HG02943 (cell line): ENCODE measurements around the gene TRAPPC6A.

Experiments used
- ATAC-seq: cut with Tn5 transposase; IDR thresholded peaks from one replicate; pipeline ENCODE4 v1.9.1; 2021; ENCODE audit warnings: mild to moderate bottlenecking, low read depth, moderate library complexity; ENCODE audit not compliant: unreplicated experiment

The TRAPPC6A gene

DNA sequence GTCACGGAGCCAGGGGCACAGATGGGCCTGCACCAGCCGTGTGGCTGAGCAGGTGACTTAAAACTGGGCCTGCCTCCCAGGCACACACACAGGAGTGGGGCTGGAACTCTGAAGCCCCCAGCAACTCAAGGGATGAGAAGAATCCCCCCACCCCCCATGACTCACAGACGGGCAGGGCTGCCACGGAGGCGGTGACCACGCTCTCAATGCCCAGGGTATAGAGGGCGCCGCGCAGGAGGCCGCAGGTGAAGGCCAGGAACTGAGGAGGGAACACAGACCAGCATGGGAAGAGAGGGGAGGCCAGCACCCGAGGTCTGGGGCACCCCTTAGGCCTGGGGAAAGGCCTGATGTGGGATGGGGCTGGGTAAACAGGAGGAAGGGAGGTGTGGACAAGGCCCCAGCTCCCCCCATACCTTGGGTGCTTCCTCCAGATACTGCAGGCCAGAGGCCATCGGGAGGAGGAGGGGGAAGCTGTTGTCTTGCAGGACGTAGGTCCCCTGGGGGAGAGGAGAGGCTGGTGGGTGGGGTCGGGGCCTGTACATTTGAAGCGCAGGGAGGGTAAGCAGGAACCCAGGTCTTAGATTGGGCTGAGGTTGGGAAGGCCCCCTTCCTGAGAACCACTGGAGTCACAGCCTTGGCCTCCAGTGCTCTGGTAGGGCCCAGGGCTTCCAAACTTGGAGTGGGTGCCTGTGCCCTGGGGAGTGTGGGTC lies 14.1 kb downstream of the TRAPPC6A start:
- ATAC-seq: no peak

GRCh38 chr19:45163156-45163555 lies 14.9 kb downstream of the TRAPPC6A start:
- no peak for ATAC-seq

DNA sequence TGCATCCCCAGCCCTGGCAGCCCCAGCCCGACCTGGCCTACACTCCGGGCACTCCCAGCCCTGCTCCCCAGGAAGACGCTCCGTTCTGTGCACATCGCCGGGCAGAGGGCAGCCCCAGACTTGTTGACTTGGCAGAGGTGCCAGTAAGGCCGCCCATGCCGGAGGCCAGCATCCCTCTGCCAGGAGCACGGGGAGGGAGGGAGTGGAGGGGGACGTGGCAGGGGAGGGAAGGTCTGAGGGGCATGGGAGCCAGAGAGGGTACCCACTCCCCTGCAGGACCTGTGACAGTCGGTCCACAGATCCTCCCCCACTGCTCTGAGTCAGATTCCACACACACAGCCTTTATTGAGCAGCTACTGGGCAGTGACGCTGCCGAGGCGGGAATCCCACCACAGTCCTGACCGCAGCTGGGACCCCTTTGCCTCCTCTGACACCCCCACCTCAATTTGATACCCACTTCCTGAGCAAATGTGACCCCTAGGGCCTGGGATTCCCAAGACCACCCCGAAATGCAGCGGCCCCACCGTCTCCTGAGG lies 15.4 kb downstream of the TRAPPC6A start:
- no peak for ATAC-seq

DNA sequence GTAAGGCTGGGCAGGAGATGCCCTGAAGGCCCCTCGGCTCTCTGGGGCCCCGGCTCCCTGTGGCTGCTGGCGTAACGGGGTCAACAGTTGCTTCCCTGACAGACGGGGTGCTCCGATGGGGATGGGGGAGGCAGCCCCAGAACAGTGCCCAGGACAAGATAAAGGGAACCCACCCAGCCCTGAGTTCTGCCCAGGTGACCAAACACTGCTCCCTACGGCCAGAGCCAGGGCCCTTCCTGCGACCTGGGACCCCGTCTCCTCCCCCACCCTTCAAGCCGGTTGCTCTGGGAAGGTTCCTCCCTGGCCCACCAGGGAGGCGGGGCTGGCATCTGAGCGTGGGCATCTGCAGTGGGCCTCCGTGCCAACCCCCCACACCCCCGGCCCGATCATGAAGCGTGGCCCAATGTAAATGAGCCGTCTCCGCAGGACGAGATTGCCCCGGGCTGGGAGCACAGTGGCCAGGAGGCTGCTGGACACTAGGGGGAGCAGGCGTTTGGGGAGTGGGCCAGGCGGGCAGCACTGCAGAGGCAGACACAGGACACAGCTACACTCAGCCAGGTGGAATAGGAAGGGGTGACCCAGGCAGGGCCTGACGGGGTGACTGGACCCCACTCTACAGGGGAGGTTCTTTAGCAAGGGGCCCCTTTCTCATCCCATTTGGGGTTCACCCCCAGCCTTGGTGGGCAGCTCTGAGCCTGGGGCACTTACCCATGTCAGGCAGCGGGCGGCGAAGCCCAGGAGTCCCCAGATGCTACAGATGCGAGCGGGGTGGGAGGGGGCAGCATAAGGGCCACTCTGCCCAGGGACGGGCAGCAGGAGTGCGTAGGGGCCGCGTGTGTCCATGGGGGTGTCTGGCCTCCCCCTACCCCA lies 16.1 kb downstream of the TRAPPC6A start:
- no peak for ATAC-seq

- ATAC-seq: no peak
These were observed 16.9 kb downstream of the TRAPPC6A start, which contains the start of gene NKPD1 for GRCh38 chr19:45160870-45161737. Gene NKPD1 (minus strand): TSS chr19:45160982. CDS start chr19:45160150, 832 bp downstream.

DNA sequence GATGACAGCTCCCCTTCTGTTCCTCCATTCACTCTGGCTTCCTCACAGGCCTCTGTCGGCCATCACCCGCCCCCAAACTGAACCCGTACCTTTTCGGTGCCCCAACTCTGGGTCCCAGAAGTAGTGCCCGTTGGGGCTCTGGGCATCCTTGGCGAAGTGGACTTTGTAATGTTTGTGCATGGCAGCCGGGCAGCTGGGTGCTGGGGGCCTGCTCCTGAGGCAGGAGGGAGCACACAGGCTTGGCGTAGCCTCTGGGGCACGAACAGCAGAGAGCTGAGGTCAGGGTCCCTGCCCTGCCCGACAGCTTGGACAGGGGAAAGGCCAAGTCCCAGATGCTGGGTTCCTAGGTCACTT lies 18.1 kb downstream of the TRAPPC6A start:
- ATAC-seq: no peak

DNA sequence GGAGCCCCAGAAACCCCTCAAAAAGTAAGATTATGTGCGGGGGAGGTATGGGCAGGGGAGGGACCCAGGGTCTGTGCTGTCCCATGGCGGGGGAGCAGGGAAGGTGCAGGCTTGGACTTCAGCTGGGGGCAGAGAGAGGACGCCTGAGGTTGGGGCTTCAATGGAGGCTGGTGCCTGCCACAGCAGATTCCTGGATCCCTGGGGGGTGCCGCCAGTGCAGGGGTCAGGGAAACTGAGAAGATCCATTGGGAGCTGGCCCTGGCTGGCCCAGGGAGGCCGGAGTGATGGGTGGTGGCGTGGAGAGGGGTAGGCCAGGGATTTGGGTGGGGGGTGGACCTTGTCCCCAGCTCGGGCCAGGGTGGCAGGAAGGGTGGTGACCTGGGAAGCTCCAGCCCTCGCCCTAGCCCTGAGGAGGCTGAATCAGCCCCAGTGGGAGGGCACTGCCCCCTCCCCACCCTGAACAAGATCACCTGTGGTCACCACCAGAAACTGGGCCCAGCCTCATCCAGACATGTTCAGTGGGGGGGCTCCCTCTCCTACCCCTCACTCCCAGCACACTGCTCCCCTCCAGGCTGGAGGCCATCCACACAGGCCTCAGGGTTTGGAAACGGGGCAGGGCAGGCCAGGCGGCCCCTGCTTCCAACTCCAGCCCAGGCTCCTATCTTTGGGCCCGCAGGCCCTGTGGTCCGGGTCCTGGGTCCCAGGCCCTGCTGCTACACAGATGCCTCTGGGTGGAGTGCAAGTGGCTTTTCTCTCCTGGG lies 18.6 kb downstream of the TRAPPC6A start:
- ATAC-seq: no peak

DNA sequence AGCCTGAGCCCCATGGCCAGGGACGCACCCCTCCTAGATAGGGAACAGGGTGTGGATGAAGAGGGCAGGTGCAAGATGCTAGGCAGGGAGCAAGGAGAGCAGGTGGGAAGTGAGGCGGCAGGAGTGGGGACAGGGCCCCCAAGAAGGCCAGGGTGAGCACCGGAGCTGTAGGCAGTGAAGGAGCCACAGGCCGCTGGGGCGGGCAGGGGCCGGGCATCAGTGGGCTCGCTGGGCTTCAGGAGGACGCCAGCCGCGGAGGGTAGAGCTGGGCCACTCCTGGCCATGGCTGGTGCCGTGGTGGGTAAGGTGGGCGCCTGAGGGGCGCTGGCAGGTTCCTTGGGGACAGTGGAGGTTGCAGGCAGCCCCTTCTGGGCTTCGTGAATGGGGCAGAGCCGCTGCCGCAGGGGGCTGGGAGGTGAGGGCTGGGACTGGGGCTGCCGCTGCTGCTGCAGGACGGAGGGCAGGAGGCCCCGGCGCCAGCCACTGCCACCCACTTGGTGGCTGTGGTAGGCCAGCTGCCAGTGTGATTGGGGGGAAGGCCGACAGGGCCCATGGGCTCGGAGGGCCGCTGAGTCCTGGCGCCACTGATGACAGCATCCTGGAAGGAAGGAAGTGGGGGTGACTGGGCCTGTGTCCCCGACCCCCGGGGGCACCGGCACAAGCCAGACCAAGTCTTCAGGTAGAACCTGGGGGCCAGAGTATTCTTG lies 19.4 kb downstream of the TRAPPC6A start:
- ATAC-seq: no peak

GRCh38 chr19:45156751-45157150 lies 21.3 kb downstream of the TRAPPC6A start:
- no peak for ATAC-seq

DNA sequence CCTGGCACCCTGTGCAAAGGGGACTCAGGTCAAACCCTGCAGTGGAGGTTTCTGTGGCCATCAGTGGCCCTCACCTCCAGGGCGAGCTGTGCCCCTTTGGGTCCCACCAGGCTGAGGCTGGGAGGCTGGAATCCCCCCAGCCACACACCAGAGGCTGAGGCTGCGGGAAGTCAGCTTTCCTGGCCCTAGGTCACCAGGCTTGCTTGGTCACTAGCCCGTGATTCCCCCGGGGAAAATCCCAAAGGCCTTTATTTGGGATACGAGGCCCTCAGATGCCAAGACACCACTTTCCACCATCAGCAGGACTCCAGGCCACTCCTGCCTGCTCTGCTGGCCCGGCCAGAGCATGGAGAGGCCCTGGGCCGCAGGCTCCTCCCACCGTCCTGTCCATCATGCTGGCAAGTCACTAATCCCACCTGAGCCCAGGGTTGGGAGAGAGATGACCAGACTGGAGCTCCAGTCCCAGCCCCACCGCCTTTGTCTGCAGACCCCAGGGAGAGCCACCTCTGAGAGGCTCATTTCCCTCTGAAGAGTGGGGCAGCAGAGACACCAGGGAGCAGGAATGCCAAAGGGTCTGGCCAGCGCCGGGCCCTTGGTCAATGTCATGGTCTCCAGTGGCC lies 21.9 kb downstream of the TRAPPC6A start:
- ATAC-seq: no peak

DNA sequence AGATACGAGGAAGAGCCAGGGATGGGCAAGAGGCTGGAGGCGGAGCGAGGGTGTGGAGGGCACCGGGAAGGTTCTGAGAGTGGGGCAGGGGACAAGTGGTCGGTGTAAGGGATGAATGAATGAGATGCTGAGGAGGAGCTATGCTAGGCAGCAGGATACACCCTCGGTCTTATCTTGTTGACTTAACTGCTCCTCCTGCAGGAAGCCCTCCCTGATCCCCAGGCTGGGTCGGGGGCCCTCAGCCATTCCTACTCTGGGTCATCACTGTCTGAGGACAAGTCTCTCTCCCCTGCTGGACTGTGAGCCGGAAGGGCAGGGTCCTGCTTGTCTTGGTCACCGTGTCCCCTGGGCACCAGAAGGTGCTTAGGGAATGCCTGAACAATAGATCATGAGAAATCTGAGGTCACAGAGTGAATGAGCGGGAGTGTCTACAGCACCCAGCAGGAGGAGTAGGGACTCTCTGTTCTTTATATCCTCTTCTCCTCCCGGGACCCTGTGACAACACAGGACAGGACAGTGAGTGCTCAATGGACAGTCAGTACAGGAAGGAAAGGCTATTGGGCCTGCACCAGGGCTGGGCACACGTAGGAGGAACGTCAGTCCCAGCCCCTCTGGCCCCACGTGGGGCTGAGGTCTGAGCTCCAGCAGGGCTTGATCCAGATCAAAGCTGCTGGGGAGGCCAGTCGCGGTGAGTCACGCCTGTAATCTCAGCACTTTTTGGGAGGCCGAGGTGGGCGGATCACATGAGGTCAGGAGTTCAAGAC lies 23.8 kb downstream of the TRAPPC6A start:
- ATAC-seq: no peak

DNA sequence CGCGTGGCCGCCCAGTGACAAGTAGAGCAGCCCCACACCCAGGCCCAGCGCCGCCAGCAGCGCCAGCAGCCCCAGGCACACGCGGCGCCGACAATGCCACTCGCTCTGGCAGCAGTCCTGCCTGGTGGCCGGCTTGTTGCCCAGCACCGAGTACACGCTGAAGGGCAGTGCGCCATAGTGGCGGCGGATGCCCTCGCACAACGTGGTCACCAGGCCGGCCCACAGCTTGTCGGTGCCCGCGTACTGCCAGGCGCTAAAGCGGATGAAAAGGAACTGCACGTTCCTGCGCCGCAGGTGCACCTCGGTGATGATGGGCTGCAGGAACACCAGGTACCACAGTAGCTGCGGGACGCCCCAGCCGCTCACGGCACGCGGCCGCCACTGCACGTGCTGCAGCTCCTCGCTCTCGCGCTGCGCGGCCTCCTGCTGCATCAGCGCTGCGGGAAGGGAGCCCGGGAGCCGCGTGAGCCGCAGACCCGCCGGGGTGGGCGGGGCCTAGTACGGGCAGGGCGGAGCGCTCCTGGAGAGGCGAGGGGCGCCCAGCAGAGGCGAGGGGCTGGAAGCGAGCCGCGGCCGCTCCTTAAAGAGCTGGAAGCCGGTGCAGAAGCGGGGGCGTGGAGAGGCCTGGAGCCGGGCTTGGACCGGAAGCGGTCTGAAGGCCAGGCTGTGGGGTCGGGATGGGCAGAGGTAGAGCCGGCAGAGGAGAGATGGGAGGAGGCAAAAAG lies 24.5 kb downstream of the TRAPPC6A start:
- no peak for ATAC-seq

- no peak for ATAC-seq
These were observed 25.3 kb downstream of the TRAPPC6A start for GRCh38 chr19:45152504-45153338.

DNA sequence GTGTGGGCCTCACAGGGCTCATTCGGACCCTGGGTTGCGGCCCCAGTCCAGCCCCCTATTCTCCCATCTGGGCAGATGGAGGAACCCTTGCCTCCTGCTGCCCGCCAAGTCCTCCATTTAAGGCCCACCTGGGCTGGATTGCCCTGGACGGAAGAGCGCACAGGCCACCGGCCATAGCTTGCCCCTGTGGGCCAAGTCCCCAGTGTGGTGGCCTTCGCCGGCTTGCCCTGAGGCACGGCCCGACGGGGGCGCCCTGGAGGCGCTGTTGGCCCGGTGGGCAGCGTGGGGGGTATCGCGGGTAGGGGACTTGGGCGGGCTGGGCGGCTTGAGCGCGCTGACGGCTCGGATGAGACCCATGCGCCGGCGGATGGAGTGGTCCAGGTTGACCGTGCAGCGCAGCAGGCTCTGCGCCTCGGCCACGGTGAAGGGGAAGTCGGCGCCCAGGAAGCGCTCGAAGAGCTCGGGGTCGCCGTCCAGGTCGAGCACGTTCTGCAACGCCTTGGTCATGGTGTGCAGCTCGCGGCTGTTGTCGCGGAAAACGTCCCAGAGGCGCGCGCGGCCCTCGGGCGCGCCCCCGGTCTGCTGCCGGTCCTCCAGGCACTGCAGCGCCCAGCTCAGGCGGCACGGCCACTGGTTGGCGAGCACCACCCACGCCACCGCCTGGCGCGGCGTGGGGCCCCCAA lies 26.1 kb downstream of the TRAPPC6A start:
- ATAC-seq: no peak

DNA sequence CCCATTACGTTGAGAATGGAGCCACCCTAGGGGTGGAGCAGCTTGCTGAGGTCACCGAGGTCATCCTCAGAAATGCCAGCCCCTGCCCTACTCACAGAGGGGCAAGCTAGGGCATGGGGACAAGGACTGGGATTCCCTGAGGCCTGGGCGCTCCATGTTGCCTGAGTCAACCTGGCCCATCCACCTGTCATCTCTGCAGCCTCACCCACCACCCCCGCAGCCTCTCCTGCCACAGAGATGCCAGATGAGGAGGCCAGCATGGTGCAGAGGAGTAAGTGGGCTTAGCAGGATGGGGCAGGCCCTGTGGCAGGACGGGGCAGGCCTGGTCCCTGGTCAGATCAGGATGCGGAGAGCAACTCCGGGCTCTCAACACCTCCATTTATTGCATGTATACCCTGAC lies 26.7 kb downstream of the TRAPPC6A start:
- no peak for ATAC-seq

DNA sequence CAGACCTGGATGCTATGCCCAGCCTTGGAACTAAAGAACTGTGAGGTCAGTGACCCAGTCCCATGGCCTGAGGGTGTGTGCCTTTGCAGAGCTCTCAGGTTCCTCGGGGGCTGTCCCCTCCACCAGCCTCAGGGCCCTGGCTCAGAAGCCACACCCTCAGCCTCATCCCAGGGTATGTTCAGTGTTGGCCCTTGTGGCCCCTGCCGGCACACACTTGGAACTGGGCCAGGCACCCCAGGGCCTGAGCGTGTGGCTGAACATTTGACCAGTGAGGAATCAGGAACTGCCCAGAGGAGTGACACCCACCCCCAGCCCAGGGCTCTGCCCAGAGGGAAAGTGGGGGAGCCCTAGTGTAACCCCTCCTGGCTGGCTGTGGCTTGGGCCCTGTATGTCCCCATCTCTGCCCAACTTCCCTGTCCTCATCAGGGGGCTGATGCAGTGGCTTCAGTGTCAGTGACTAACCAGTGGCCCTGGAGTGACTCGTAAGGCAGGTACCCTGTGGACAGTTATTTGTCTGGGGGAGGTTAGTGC lies 27.2 kb downstream of the TRAPPC6A start:
- ATAC-seq: no peak
